Thoracic aorta (tissue), 2 donors: ENCODE measurements around the gene SCAPER. TPM values are rescaled to one million over a fixed set of nuclear protein-coding genes. Genes with fewer than 3 reads are reported as not detected.

Experiments
- ATAC-seq: fragments of 150-250 bp; one replicate; pipeline ENCODE4 v1.8.0; 2017; ENCODE audit warnings: low read depth; ENCODE audit not compliant: insufficient number of reproducible peaks, low FRiP score
- DNase-seq: peaks from one replicate; pipeline ENCODE4 v3.0.0-alpha.2; 2020; ENCODE audit warnings: low spot score
- H3K27ac ChIP-seq, 2 donors: fragments of 200-600 bp; sonication (generic); 1 replicate in 1 of 2; 2 replicates in 1 of 2; pipeline ENCODE4 v1.5.1; 2016; ENCODE audit warnings: mild to moderate bottlenecking in 2 of 2, moderate library complexity in 2 of 2
- H3K27me3 ChIP-seq: fragments of 200-600 bp; sonication (generic); replicated peaks from 2 replicates; pipeline ENCODE4 v1.6.0; 2016; ENCODE audit warnings: mild to moderate bottlenecking; ENCODE audit not compliant: insufficient read depth
- H3K36me3 ChIP-seq: fragments of 200-600 bp; sonication (generic); one replicate; pipeline ENCODE4 v1.5.1; 2016
- H3K4me1 ChIP-seq, 2 donors: fragments of 200-600 bp; sonication (generic); 1 replicate in 1 of 2; 2 replicates in 1 of 2; pipeline versions ENCODE4 v1.5.1 to v1.6.0; 2016; ENCODE audit warnings: low read depth in 2 of 2, mild to moderate bottlenecking in 1 of 2; ENCODE audit not compliant: control insufficient read depth in 1 of 2
- H3K4me3 ChIP-seq: fragments of 200-600 bp; sonication (generic); 2 replicates; pipeline ENCODE4 v1.5.1; 2016; ENCODE audit warnings: mild to moderate bottlenecking
- H3K9me3 ChIP-seq: fragments of 200-600 bp; sonication (generic); 2 replicates; pipeline ENCODE4 v1.5.1; 2016
- CTCF ChIP-seq: fragments of 200-600 bp; sonication (generic); IDR thresholded peaks from one replicate; pipeline ENCODE4 v1.5.1; 2019; ENCODE audit warnings: antibody characterized with exemption
- total RNA-seq, 2 donors: library from RNA; depleted of rRNA; stranded (reverse); fragments of >200 nt; gene quantifications; one replicate each; pipeline versions ENCODE4 v1.1.0 to v1.2.3, GENCODE V29; 2016

Gene SCAPER
- total RNA-seq, 2 donors from 2014 or later, result 29.6 to 65.0 TPM

GRCh38 chr15:76929011-76929760, 24.0 kb upstream of the SCAPER start:
- no peak overlapping the region for H3K4me3 ChIP-seq
- H3K9me3 ChIP-seq, result no peaks in the 10 kb centered on the region
- TF ChIP-seq CTCF, result no peak
- peaks cover 5 to 23% of the 10 kb centered on the region in 2 donors for H3K4me1 ChIP-seq
- DNase-seq (no peak), ATAC-seq (no peak)
- H3K27me3 ChIP-seq, result no peaks in the 10 kb centered on the region
- no peak overlapping the region for H3K27ac ChIP-seq
- H3K36me3 ChIP-seq, result peaks cover 4% of the 10 kb centered on the region

- no peak overlapping the region for H3K27ac ChIP-seq
- DNase-seq (no peak), ATAC-seq (no peak)
- no peak overlapping the region for H3K4me3 ChIP-seq
- H3K9me3 ChIP-seq, result no peaks in the 10 kb centered on the region
- no peaks in the 10 kb centered on the region for H3K27me3 ChIP-seq
- TF ChIP-seq CTCF, result no peak
- peaks cover 5 to 16% of the 10 kb centered on the region in 2 donors for H3K4me1 ChIP-seq
- no peaks in the 10 kb centered on the region for H3K36me3 ChIP-seq
These were observed 23.1 kb upstream of the SCAPER start for GRCh38 chr15:76928201-76928600.

- Histone ChIP-seq H3K27me3 (no peaks in the 10 kb centered on the region), H3K36me3 (no peaks in the 10 kb centered on the region), H3K4me1 (no peaks in the 10 kb centered on the region), H3K4me3 (no peak overlapping the region), H3K27ac (no peak overlapping the region), H3K9me3 (no peaks in the 10 kb centered on the region)
- no peak for ATAC-seq
- no peak for TF ChIP-seq CTCF
- no peak for DNase-seq
These were observed 11.2 kb upstream of the SCAPER start for GRCh38 chr15:76916369-76916768.

GRCh38 chr15:76913737-76914136, 8.6 kb upstream of the SCAPER start:
- H3K27ac ChIP-seq, result no peak overlapping the region
- no peak for TF ChIP-seq CTCF
- no peak for ATAC-seq
- no peak overlapping the region for H3K4me3 ChIP-seq
- H3K9me3 ChIP-seq, result no peaks in the 10 kb centered on the region
- H3K36me3 ChIP-seq, result no peaks in the 10 kb centered on the region
- no peaks in the 10 kb centered on the region for H3K4me1 ChIP-seq
- DNase-seq, result no peak
- H3K27me3 ChIP-seq, result no peaks in the 10 kb centered on the region

- Histone ChIP-seq H3K4me1 (no peaks in the 10 kb centered on the region), H3K9me3 (no peaks in the 10 kb centered on the region), H3K36me3 (no peaks in the 10 kb centered on the region), H3K4me3 (no peak overlapping the region), H3K27me3 (no peaks in the 10 kb centered on the region), H3K27ac (no peak overlapping the region)
- no peak for TF ChIP-seq CTCF
- DNase-seq (no peak), ATAC-seq (no peak)
These were observed 7.3 kb upstream of the SCAPER start for GRCh38 chr15:76912430-76912829.
